Stomach (tissue), 9 donors: ENCODE results near the gene PRAME. TPM values are rescaled to one million over a fixed set of nuclear protein-coding genes. Genes with fewer than 3 reads are reported as not detected.

Experiments
- DNase-seq, 2 donors: peaks; one replicate each; pipeline versions ENCODE4 v3.0.0 to v3.0.0-alpha.2; 2013 to 2019
- H3K27ac ChIP-seq, 5 donors: fragments of 200-600 bp in 4 of 5; sonication (generic) in 4 of 5; one replicate each; pipeline ENCODE4 v1.5.1; 2013 to 2019; ENCODE audit warnings: mild to moderate bottlenecking in 1 of 5, moderate library complexity in 1 of 5
- H3K27me3 ChIP-seq, 3 donors: fragments of 200-600 bp; sonication (generic); one replicate each; pipeline ENCODE4 v1.5.1; 2017 to 2019; ENCODE audit warnings: mixed run types in 1 of 3
- H3K36me3 ChIP-seq, 4 donors: fragments of 200-600 bp; sonication (generic); 1 replicate in 3 of 4; 2 replicates in 1 of 4; pipeline ENCODE4 v1.5.1; 2016 to 2019
- H3K4me1 ChIP-seq, 4 donors: fragments of 200-600 bp; sonication (generic); one replicate each; pipeline ENCODE4 v1.5.1; 2016 to 2019
- H3K4me3 ChIP-seq, 4 donors: fragments of 200-600 bp; sonication (generic) in 3 of 4; one replicate each; pipeline ENCODE4 v1.5.1; 2016 to 2019; ENCODE audit warnings: mild to moderate bottlenecking in 1 of 4
- H3K9me3 ChIP-seq, 4 donors: fragments of 200-600 bp; sonication (generic); one replicate each; pipeline ENCODE4 v1.5.1; 2016 to 2019
- CTCF ChIP-seq, 7 experiments: fragments of 450-650 bp in 4 of 7; fragments of 200-600 bp in 3 of 7; sonication (generic) in 3 of 7; IDR thresholded peaks; one replicate each; pipeline ENCODE4 v1.5.1; 2016 to 2019; ENCODE audit warnings: antibody characterized with exemption in 7 of 7, control low read depth in 2 of 7, mild to moderate bottlenecking in 1 of 7
- EP300 ChIP-seq: sonication (generic); formaldehyde crosslinking; IDR thresholded peaks from one replicate; pipeline ENCODE4 v1.6.1; 2017; ENCODE audit warnings: antibody characterized with exemption
- POLR2A ChIP-seq, 4 donors: fragments of 450-650 bp; IDR thresholded peaks; one replicate each; pipeline ENCODE4 v1.6.1; 2016; ENCODE audit warnings: antibody characterized with exemption in 4 of 4, control low read depth in 2 of 4, mild to moderate bottlenecking in 1 of 4, moderate library complexity in 1 of 4
- POLR2AphosphoS5 ChIP-seq, 3 donors: sonication (generic); formaldehyde crosslinking; IDR thresholded peaks; one replicate each; pipeline ENCODE4 v1.6.1; 2016; ENCODE audit warnings: antibody characterized with exemption in 3 of 3
- WGBS, 5 donors: extraction: QIAGEN DNeasy Blood & Tissue Kit in 3 of 5; methylation state at CpG; one replicate each; pipeline versions ENCODE4 v1.1.5 to v1.1.7; 2013 to 2018; 5-methylcytosine and 5-hydroxymethylcytosine counted together
- intact Hi-C: fragments of 100-400 bp; cut with DNase I; formaldehyde crosslinking; loops from one replicate; pipeline ENCODE4 v1.15.1; 2023; ENCODE audit warnings: low total_unique reads
- polyA plus RNA-seq, 3 donors: library from polyadenylated mRNA; stranded (reverse); fragments of 200-250 nt; gene quantifications; one replicate each; pipeline ENCODE4 v1.2.3, GENCODE V29; 2013
- total RNA-seq, 5 donors: library from RNA; depleted of rRNA; stranded (reverse); fragments of >200 nt; gene quantifications; one replicate each; pipeline versions ENCODE4 v1.1.0 to v1.2.3, GENCODE V29; 2014 to 2016
- donor health status: healthy with polysubstance abuse.
- donor health status: Bipolar disorder and iron deficiency.
- donor health status: healthy.

Gene PRAME
- total and polyA plus RNA-seq, 8 donors = not detected

- TF ChIP-seq POLR2A (IDR thresholded peaks at IDR 0.05) (no peak), POLR2AphosphoS5 (IDR thresholded peaks at IDR 0.05) (no peak), CTCF (IDR thresholded peaks at IDR 0.05) (no peak), EP300 (no peak)
- H3K27me3 ChIP-seq = peaks cover 0 to 12% (median 5%) of the 10 kb centered on the region in 3 donors
- H3K4me1 ChIP-seq = no peaks in the 10 kb centered on the region
- DNase-seq = no peak
- no peak overlapping the region for H3K27ac ChIP-seq
- H3K4me3 ChIP-seq = no peak overlapping the region
- intact Hi-C loops = no loop called here
- no peaks in the 10 kb centered on the region for H3K9me3 ChIP-seq
- 85 to 91% (median 89%) methylated on average over 3 of the region's 3 CpGs for WGBS, 5 donors
- no peaks in the 10 kb centered on the region for H3K36me3 ChIP-seq
Measured at GRCh38 chr22:22547226-22547625, 11.8 kb downstream of the PRAME start.

- H3K36me3 ChIP-seq = no peaks in the 10 kb centered on the region
- intact Hi-C loops = no loop called here
- 35 to 66% (median 48%) methylated on average over 3 to 5 of the region's 5 CpGs for WGBS, 5 donors
- peaks cover 0 to 17% (median 5%) of the 10 kb centered on the region in 3 donors for H3K27me3 ChIP-seq
- DNase-seq = no peak
- H3K4me1 ChIP-seq = no peaks in the 10 kb centered on the region
- no peaks in the 10 kb centered on the region for H3K9me3 ChIP-seq
- no peak overlapping the region for H3K4me3 ChIP-seq
- no peak for TF ChIP-seq EP300
- H3K27ac ChIP-seq = no peak overlapping the region
Measured at GRCh38 chr22:22546490-22546889, 12.6 kb downstream of the PRAME start.

- no peak for DNase-seq
- no peak for TF ChIP-seq EP300
- TF ChIP-seq POLR2A (IDR thresholded peaks at IDR 0.05) = no peak
- TF ChIP-seq POLR2AphosphoS5 (IDR thresholded peaks at IDR 0.05) = no peak
- TF ChIP-seq CTCF (IDR thresholded peaks at IDR 0.05) = no peak
- intact Hi-C loops = no loop called here
- Histone ChIP-seq H3K4me3 (no peak overlapping the region), H3K9me3 (peaks cover 2 to 3% (median 2%) of the 10 kb centered on the region in 4 donors), H3K27ac (no peak overlapping the region), H3K36me3 (no peaks in the 10 kb centered on the region), H3K27me3 (peaks cover 0 to 28% (median 5%) of the 10 kb centered on the region in 3 donors), H3K4me1 (no peaks in the 10 kb centered on the region)
- WGBS, 5 donors = 80 to 93% (median 86%) methylated on average over 2 of the region's 2 CpGs
Measured at GRCh38 chr22:22545084-22545483, 14.0 kb downstream of the PRAME start.

GRCh38 chr22:22538226-22538989 lies 20.7 kb downstream of the PRAME start:
- intact Hi-C loops = no loop called here
- 80 to 87% (median 82%) methylated on average over 7 of the region's 7 CpGs for WGBS, 5 donors
- Histone ChIP-seq H3K4me3 (no peak overlapping the region), H3K4me1 (no peaks in the 10 kb centered on the region), H3K27ac (no peak overlapping the region), H3K9me3 (peaks cover 3 to 8% (median 4%) of the 10 kb centered on the region in 4 donors), H3K36me3 (no peaks in the 10 kb centered on the region), H3K27me3 (peaks cover 0 to 37% (median 0%) of the 10 kb centered on the region in 3 donors)
- DNase-seq = no peak
- TF ChIP-seq CTCF (IDR thresholded peaks at IDR 0.05) = no peak
- TF ChIP-seq POLR2A (IDR thresholded peaks at IDR 0.05) = no peak

- H3K27me3 ChIP-seq = peaks cover 0 to 33% (median 0%) of the 10 kb centered on the region in 3 donors
- no peak overlapping the region for H3K4me3 ChIP-seq
- TF ChIP-seq POLR2A (IDR thresholded peaks at IDR 0.05) = no peak
- TF ChIP-seq CTCF (IDR thresholded peaks at IDR 0.05) = no peak
- TF ChIP-seq POLR2AphosphoS5 (IDR thresholded peaks at IDR 0.05) = no peak
- TF ChIP-seq EP300 = no peak
- intact Hi-C loops = no loop called here
- H3K9me3 ChIP-seq = peaks cover 3 to 8% (median 4%) of the 10 kb centered on the region in 4 donors
- no peak for DNase-seq
- no peak overlapping the region for H3K27ac ChIP-seq
- no peaks in the 10 kb centered on the region for H3K36me3 ChIP-seq
- no peaks in the 10 kb centered on the region for H3K4me1 ChIP-seq
- WGBS, 5 donors = 18 to 56% (median 43%) methylated on average over 1 of the region's 1 CpG
Measured at GRCh38 chr22:22536916-22537315, 22.1 kb downstream of the PRAME start.
